HepG2 (cell line): Measurements from ENCODE around the gene FAAP20. TPM values are rescaled to one million over a fixed set of nuclear protein-coding genes. Genes with fewer than 3 reads are reported as not detected.

Experiments
- DNMT3B ChIP-seq: conservative IDR thresholded peaks from 2 replicates; pipeline ENCODE4 v1.6.1; 2016; ENCODE audit warnings: missing biosample characterization, control low read depth
- HMGXB3 ChIP-seq: sonication (generic); formaldehyde crosslinking; IDR thresholded peaks from 2 replicates; pipeline ENCODE4 v1.4.0; 2020; ENCODE audit warnings: missing genetic modification reagents, borderline replicate concordance
- KDM4B ChIP-seq: sonication (generic); formaldehyde crosslinking; IDR thresholded peaks from 2 replicates; pipeline ENCODE4 v1.4.0; 2020; ENCODE audit warnings: missing genetic modification reagents
- KLF12 ChIP-seq: sonication (generic); formaldehyde crosslinking; IDR thresholded peaks from 2 replicates; pipeline ENCODE4 v1.4.0; 2020; ENCODE audit warnings: missing genetic modification reagents, borderline replicate concordance
- KMT2A ChIP-seq: sonication (generic); formaldehyde crosslinking; IDR thresholded peaks from 2 replicates; pipeline ENCODE4 v1.4.0; 2020; ENCODE audit warnings: missing genetic modification reagents
- LCORL ChIP-seq, 2 experiments: fragments of 450-650 bp in 1 of 2; sonication (generic) in 1 of 2; formaldehyde crosslinking in 1 of 2; IDR thresholded peaks; 2 replicates each; pipeline versions ENCODE4 v1.5.0 to v1.6.1; 2017 to 2020; ENCODE audit warnings: antibody characterized with exemption in 1 of 2, missing genetic modification reagents in 1 of 2
- MYC ChIP-seq: sonication (generic); formaldehyde crosslinking; IDR thresholded peaks from 2 replicates; pipeline ENCODE4 v1.9.0; 2021; ENCODE audit warnings: missing genetic modification reagents, borderline replicate concordance
- NFIC ChIP-seq: IDR thresholded peaks from 2 replicates; pipeline ENCODE4 v1.6.1; 2012; ENCODE audit warnings: mild to moderate bottlenecking, low read length, inconsistent platforms
- SIX1 ChIP-seq: sonication (generic); formaldehyde crosslinking; IDR thresholded peaks from 2 replicates; pipeline ENCODE4 v1.4.0; 2020; ENCODE audit warnings: missing genetic modification reagents, borderline replicate concordance
- ZC3H13 ChIP-seq: sonication (generic); formaldehyde crosslinking; IDR thresholded peaks from 2 replicates; pipeline ENCODE4 v1.8.1; 2023; ENCODE audit warnings: mild to moderate bottlenecking, missing genetic modification reagents, moderate library complexity
- polyA plus RNA-seq, 8 experiments: library from polyadenylated mRNA; depleted of rRNA in 3 of 8; stranded (reverse) in 7 of 8; unstranded in 1 of 8; fragments of >200 nt; fragmentation: Illumina TruSeq in 4 of 8; extraction: Trizol in 4 of 8; gene quantifications; 2 replicates each; pipeline versions ENCODE4 v1.2.1 to v1.2.3, GENCODE V29; 2011 to 2016; ENCODE audit warnings: low read depth in 4 of 8, missing spikeins in 1 of 8, mixed read lengths in 1 of 8; ENCODE audit not compliant: insufficient read depth in 1 of 8
- total RNA-seq, 5 experiments: library from RNA; depleted of rRNA; stranded (reverse); fragments of >200 nt; fragmentation: Illumina TruSeq; extraction: Trizol; gene quantifications; 2 replicates each; pipeline ENCODE4 v1.2.3, GENCODE V29; 2016; ENCODE audit warnings: low read depth in 1 of 5
- TF ChIP-seq, protein P1 (sequence below): sonication (generic); formaldehyde crosslinking; IDR thresholded peaks from 2 replicates; pipeline ENCODE4 v1.8.0; 2022; ENCODE audit warnings: mild to moderate bottlenecking, missing genetic modification reagents
- TF ChIP-seq, protein P2 (sequence below): IDR thresholded peaks from 2 replicates; pipeline ENCODE4 v1.6.1; 2016; ENCODE audit warnings: mild to moderate bottlenecking
- TF ChIP-seq, protein P3 (sequence below): sonication (generic); formaldehyde crosslinking; IDR thresholded peaks from 2 replicates; pipeline ENCODE4 v1.4.0; 2020; ENCODE audit warnings: missing genetic modification reagents

FAAP20 gene
- total and polyA plus RNA-seq, 2 of the 13 experiments (the other 11 are each of a cell fraction or from before 2014, with no cell fraction given): 9.6 to 10.8 TPM

GRCh38 chr1:2233997-2234761, 39.6 kb upstream of the FAAP20 start (continued):
- TF ChIP-seq, protein P1, sequence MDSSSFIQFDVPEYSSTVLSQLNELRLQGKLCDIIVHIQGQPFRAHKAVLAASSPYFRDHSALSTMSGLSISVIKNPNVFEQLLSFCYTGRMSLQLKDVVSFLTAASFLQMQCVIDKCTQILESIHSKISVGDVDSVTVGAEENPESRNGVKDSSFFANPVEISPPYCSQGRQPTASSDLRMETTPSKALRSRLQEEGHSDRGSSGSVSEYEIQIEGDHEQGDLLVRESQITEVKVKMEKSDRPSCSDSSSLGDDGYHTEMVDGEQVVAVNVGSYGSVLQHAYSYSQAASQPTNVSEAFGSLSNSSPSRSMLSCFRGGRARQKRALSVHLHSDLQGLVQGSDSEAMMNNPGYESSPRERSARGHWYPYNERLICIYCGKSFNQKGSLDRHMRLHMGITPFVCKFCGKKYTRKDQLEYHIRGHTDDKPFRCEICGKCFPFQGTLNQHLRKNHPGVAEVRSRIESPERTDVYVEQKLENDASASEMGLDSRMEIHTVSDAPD (CRISPR knock-in tag): 0 out of 2 replicates have a peak, but pooled peaks have one; percentile 39
- TF ChIP-seq NFIC (0 out of 2 replicates have a peak, but pooled peaks have one; percentile 61), HMGXB3 (CRISPR knock-in tag) (peak; percentile 37; the same call in 1 of the 2 replicates), KLF12 (CRISPR knock-in tag) (no peak), MYC (CRISPR knock-in tag) (peak; percentile 75; the same call in 1 of the 2 replicates), SIX1 (CRISPR knock-in tag) (peak; percentile 39; the same call in 1 of the 2 replicates), LCORL (IDR thresholded peaks at IDR 0.05) (no peak), LCORL (CRISPR knock-in tag; IDR thresholded peaks at IDR 0.05) (peak; percentile 83), KMT2A (peak; percentile 62), ZC3H13 (CRISPR knock-in tag) (0 out of 2 replicates have a peak, but pooled peaks have one; percentile 18), KDM4B (CRISPR knock-in tag) (peak; percentile 68; the same call in 1 of the 2 replicates), DNMT3B (peak; percentile 76; the same call in 1 of the 2 replicates)
- TF ChIP-seq, protein P2, sequence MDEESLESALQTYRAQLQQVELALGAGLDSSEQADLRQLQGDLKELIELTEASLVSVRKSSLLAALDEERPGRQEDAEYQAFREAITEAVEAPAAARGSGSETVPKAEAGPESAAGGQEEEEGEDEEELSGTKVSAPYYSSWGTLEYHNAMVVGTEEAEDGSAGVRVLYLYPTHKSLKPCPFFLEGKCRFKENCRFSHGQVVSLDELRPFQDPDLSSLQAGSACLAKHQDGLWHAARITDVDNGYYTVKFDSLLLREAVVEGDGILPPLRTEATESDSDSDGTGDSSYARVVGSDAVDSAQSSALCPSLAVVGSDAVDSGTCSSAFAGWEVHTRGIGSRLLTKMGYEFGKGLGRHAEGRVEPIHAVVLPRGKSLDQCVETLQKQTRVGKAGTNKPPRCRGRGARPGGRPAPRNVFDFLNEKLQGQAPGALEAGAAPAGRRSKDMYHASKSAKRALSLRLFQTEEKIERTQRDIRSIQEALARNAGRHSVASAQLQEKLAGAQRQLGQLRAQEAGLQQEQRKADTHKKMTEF (CRISPR knock-in tag): peak; percentile 88
- TF ChIP-seq, protein P3, sequence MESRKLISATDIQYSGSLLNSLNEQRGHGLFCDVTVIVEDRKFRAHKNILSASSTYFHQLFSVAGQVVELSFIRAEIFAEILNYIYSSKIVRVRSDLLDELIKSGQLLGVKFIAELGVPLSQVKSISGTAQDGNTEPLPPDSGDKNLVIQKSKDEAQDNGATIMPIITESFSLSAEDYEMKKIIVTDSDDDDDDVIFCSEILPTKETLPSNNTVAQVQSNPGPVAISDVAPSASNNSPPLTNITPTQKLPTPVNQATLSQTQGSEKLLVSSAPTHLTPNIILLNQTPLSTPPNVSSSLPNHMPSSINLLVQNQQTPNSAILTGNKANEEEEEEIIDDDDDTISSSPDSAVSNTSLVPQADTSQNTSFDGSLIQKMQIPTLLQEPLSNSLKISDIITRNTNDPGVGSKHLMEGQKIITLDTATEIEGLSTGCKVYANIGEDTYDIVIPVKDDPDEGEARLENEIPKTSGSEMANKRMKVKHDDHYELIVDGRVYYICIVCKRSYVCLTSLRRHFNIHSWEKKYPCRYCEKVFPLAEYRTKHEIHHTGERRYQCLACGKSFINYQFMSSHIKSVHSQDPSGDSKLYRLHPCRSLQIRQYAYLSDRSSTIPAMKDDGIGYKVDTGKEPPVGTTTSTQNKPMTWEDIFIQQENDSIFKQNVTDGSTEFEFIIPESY (CRISPR knock-in tag): peak; percentile 70
